Measurements from ENCODE around the gene OBP2B.

The OBP2B gene

DNA sequence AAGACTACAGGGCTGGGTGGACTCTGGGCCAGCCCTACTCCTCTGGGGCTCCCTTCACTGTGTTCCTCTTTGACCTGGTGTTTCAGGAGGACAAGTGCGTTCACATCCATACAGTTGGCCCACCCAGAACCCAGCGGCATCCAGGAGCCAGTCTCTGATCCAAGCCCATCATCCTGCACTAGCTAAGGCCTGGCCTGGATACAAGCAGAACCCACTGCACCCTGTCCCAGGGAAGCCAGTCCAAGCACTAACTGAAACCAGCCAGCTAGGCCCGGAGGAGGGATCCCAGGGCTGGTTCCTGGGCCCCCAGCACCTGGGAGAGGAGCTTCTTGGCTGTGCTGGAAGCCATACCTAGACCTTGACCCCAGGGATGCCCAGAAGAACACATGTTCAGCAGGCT, 41.3 kb downstream of the OBP2B start:
- TF ChIP-seq YY1 (IDR thresholded peaks at IDR 0.05; ENCODE audit: insufficient read depth, insufficient read length) (no peak), ZNF274 (IDR thresholded peaks at IDR 0.05; ENCODE audit: low read depth, low read length) (no peak), SUZ12 (IDR thresholded peaks at IDR 0.05; ENCODE audit: extremely low read depth, insufficient read depth, insufficient read length) (no peak)
- H3K27me3 ChIP-seq (ENCODE audit: insufficient read depth, insufficient read length): peaks cover 4% of the 10 kb centered on the region
- no peak overlapping the region for H3K9ac ChIP-seq (ENCODE audit: insufficient read length, low read depth)
- no peak overlapping the region for H3K4me3 ChIP-seq (ENCODE audit: insufficient read length, low read depth)
- H3K4me1 ChIP-seq (ENCODE audit: insufficient read depth, insufficient read length): peaks cover 12% of the 10 kb centered on the region
- no peak for DNase-seq (ENCODE audit: low read depth, low spot score)
- H3K36me3 ChIP-seq (ENCODE audit: insufficient read depth, insufficient read length, low read length): no peaks in the 10 kb centered on the region
- H3K9me3 ChIP-seq (ENCODE audit: insufficient read depth, low read length): no peaks in the 10 kb centered on the region

DNA sequence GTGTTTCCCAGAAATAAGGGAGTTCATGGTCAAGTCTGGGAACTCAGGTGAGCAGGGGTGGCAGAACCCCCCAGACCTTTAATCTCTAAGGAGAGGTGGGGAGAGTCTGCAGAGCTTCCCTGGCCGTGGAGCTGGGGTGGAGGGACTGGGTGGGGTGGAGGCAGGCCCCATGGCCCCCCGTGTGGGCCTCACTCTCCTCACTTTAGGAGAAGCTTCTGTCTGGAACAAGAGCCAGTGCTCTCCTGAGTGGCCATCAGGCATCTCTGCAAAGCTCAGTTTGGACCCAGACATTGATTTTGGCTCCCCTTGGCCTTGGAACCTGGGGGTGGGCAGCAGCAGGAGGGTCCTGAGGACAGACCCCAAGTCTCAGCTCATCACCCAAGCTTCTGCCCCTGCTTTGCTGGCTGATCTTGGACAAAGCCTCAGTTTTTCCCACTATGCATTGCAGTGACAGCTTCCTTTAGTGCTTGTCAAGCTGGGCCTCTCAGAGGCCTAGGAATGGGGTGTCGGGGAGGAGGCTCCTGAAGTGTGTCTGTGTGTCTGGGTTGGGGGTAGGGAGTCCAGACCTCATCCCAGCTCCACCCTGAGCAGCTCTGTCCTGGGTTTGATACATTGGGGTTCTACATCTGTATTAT, 41.8 kb downstream of the OBP2B start:
- no peak for DNase-seq (ENCODE audit: low read depth, low spot score)
- Histone ChIP-seq H3K4me1 (ENCODE audit: insufficient read depth, insufficient read length) (peaks cover 14% of the 10 kb centered on the region), H3K9ac (ENCODE audit: insufficient read length, low read depth) (no peak overlapping the region), H3K4me3 (ENCODE audit: insufficient read length, low read depth) (no peak overlapping the region), H3K36me3 (ENCODE audit: insufficient read depth, insufficient read length, low read length) (no peaks in the 10 kb centered on the region), H3K9me3 (ENCODE audit: insufficient read depth, low read length) (no peaks in the 10 kb centered on the region), H3K27me3 (ENCODE audit: insufficient read depth, insufficient read length) (peaks cover 5% of the 10 kb centered on the region)
- TF ChIP-seq YY1 (IDR thresholded peaks at IDR 0.05; ENCODE audit: insufficient read depth, insufficient read length): no peak
- no peak for TF ChIP-seq SUZ12 (IDR thresholded peaks at IDR 0.05; ENCODE audit: extremely low read depth, insufficient read depth, insufficient read length)
- no peak for TF ChIP-seq ZNF274 (IDR thresholded peaks at IDR 0.05; ENCODE audit: low read depth, low read length)

DNA sequence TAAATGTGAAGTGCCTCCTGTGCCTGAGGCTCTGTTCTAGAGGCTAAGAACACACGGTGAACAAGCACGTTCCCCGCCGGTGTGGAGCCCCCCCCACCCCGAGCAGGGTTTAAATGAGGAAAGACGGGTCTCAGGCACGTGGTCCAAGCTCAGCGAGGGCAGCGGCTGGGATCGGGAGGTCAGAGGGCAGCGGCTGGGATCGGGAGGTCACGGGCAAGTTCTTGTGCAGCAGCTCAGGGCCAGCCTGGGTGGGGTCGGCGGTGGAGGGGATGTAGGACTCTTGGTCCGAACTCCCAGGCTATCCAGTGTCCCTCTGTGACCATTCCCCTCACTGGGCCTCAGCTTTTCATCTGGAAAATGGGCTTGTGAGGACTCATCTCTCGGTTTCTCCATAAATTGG, 42.7 kb downstream of the OBP2B start:
- no peaks in the 10 kb centered on the region for H3K9me3 ChIP-seq (ENCODE audit: insufficient read depth, low read length)
- H3K4me1 ChIP-seq (ENCODE audit: insufficient read depth, insufficient read length): peaks cover 17% of the 10 kb centered on the region
- no peak for DNase-seq (ENCODE audit: low read depth, low spot score)
- no peak overlapping the region for H3K4me3 ChIP-seq (ENCODE audit: insufficient read length, low read depth)
- no peak overlapping the region for H3K9ac ChIP-seq (ENCODE audit: insufficient read length, low read depth)
- TF ChIP-seq SUZ12 (IDR thresholded peaks at IDR 0.05; ENCODE audit: extremely low read depth, insufficient read depth, insufficient read length): no peak
- TF ChIP-seq YY1 (IDR thresholded peaks at IDR 0.05; ENCODE audit: insufficient read depth, insufficient read length): no peak
- TF ChIP-seq ZNF274 (IDR thresholded peaks at IDR 0.05; ENCODE audit: low read depth, low read length): no peak
- H3K36me3 ChIP-seq (ENCODE audit: insufficient read depth, insufficient read length, low read length): peaks cover 5% of the 10 kb centered on the region
- H3K27me3 ChIP-seq (ENCODE audit: insufficient read depth, insufficient read length): peaks cover 5% of the 10 kb centered on the region

DNA sequence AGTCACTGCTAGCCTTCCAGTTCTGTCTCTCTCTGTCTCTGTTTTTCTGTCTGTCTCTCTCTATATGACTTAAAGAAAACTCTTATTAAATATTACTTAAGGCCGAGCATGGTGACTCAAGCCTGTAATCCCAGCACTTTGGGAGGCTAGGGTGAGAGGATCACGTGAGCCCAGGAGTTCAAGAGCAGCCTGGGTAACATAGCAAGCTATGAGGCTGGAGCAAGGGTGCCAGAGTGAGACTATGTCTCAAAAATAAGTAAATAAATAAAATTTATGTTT, 43.7 kb downstream of the OBP2B start:
- Histone ChIP-seq H3K9me3 (ENCODE audit: insufficient read depth, low read length) (no peaks in the 10 kb centered on the region), H3K9ac (ENCODE audit: insufficient read length, low read depth) (no peak overlapping the region), H3K36me3 (ENCODE audit: insufficient read depth, insufficient read length, low read length) (peaks cover 8% of the 10 kb centered on the region), H3K27me3 (ENCODE audit: insufficient read depth, insufficient read length) (peaks cover 5% of the 10 kb centered on the region), H3K4me1 (ENCODE audit: insufficient read depth, insufficient read length) (peaks cover 17% of the 10 kb centered on the region), H3K4me3 (ENCODE audit: insufficient read length, low read depth) (no peak overlapping the region)
- no peak for DNase-seq (ENCODE audit: low read depth, low spot score)
- no peak for TF ChIP-seq SUZ12 (IDR thresholded peaks at IDR 0.05; ENCODE audit: extremely low read depth, insufficient read depth, insufficient read length)
- TF ChIP-seq YY1 (IDR thresholded peaks at IDR 0.05; ENCODE audit: insufficient read depth, insufficient read length): no peak
- no peak for TF ChIP-seq ZNF274 (IDR thresholded peaks at IDR 0.05; ENCODE audit: low read depth, low read length)

DNA sequence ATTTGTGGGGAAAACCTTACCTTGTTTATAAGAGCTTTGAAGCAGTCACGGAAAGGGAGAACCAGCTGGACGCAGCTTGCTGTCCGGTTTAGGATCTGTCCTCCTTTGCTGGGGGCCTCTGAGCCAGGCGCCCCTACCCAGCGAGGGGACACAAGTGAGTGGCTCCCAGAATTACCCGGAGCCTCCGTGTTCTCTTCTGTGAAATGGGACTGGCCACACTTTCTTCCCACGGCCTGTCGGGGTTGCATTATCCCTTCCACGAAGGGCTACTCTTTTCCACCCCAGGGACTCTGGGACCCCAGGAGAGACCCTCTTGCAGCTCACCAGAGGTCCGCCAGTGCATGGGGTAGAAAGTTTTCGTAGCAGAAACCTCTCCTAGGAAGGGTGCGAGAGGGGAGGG, 44.9 kb downstream of the OBP2B start:
- H3K4me3 ChIP-seq (ENCODE audit: insufficient read length, low read depth): peak overlapping the region; percentile 70
- DNase-seq (ENCODE audit: low read depth, low spot score): no peak
- peaks cover 5% of the 10 kb centered on the region for H3K27me3 ChIP-seq (ENCODE audit: insufficient read depth, insufficient read length)
- TF ChIP-seq ZNF274 (IDR thresholded peaks at IDR 0.05; ENCODE audit: low read depth, low read length): no peak
- H3K9me3 ChIP-seq (ENCODE audit: insufficient read depth, low read length): no peaks in the 10 kb centered on the region
- peaks cover 17% of the 10 kb centered on the region for H3K4me1 ChIP-seq (ENCODE audit: insufficient read depth, insufficient read length)
- H3K9ac ChIP-seq (ENCODE audit: insufficient read length, low read depth): peak overlapping the region; percentile 52
- H3K36me3 ChIP-seq (ENCODE audit: insufficient read depth, insufficient read length, low read length): peaks cover 19% of the 10 kb centered on the region

DNA sequence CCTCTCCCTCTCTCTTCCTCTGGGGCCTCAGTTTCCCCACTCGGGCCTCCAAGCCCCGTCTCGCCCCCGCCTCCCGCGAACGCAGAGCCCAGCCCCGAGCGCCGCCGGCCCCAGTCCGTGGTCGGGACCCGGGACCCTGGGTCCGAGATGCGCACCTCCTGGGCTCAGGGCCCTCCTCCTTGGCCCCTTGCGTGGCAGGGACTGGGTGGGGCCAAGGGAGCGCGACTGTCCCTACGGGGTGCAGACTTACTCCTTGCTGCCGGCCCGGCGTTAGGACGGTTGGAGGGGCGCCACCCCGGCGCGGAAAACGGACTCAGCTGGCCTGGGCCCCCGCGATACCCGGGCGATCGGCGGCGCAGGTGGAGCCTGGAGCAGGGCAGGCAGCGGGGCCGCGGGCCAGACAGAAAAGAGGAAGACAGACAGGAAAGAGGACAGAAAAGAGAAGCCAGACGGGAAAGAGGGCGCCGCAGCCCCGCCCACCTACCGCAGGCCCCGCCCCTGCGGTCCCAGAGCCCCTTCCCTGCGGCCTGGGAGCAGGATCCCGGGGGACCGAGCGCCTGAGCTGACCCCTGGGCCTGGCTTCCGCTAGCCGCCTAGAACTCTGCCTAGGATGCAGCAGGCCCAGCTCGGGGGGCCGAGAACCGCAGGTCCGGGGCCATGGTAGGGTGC, 45.4 kb downstream of the OBP2B start, which contains the start of gene GBGT1:
TSS of gene GBGT1 (minus strand) at position 411 of the 669 bp plus-strand sequence. CDS start 1,502 bp downstream, outside the sequence.
- Histone ChIP-seq H3K27me3 (ENCODE audit: insufficient read depth, insufficient read length) (peaks cover 5% of the 10 kb centered on the region), H3K4me3 (ENCODE audit: insufficient read length, low read depth) (peak within 1 kb of the TSS; percentile 70), H3K9ac (ENCODE audit: insufficient read length, low read depth) (peak within 1 kb of the TSS; percentile 52), H3K4me1 (ENCODE audit: insufficient read depth, insufficient read length) (peaks cover 17% of the 10 kb centered on the region), H3K9me3 (ENCODE audit: insufficient read depth, low read length) (no peaks in the 10 kb centered on the region), H3K36me3 (ENCODE audit: insufficient read depth, insufficient read length, low read length) (peaks cover 25% of the 10 kb centered on the region)
- TF ChIP-seq SUZ12 (IDR thresholded peaks at IDR 0.05; ENCODE audit: extremely low read depth, insufficient read depth, insufficient read length) (no peak), ZNF274 (IDR thresholded peaks at IDR 0.05; ENCODE audit: low read depth, low read length) (no peak), YY1 (IDR thresholded peaks at IDR 0.05; ENCODE audit: insufficient read depth, insufficient read length) (no peak)
- DNase-seq (ENCODE audit: low read depth, low spot score): no peak

DNA sequence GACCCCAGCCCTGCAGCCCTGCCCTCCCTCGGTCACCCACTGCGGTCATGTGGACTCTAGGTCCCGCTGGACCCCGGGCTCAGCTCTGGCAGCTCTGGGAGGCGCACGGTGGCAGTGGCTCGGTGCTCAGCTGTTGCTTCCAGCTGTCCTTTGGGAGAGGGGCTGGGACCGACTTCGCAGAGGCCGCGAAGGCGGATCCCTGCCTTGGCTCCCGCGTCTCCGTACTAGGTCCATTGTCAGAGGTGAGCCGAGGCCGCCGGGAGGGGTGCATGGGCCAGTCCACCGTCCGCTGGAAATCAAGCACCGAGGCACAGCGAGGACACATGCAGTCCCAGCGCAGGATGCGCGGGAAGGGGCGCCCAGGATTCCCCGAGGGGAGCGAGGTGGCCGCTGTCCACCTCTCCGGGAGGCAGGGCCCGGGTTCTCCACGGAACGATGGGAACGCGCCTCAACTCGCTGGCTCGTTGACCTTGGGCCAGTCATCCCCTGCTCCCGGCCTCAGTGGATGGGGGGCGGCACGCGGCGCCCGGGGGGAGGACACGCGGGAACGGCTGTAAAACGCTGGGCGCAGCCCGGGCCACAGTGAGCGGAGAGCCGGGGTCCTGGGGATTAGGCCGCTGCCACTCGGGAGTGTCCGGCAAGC, 46.1 kb downstream of the OBP2B start:
- peak overlapping the region; percentile 52 for H3K9ac ChIP-seq (ENCODE audit: insufficient read length, low read depth)
- H3K27me3 ChIP-seq (ENCODE audit: insufficient read depth, insufficient read length): peaks cover 5% of the 10 kb centered on the region
- H3K4me3 ChIP-seq (ENCODE audit: insufficient read length, low read depth): peak overlapping the region; percentile 70
- H3K9me3 ChIP-seq (ENCODE audit: insufficient read depth, low read length): no peaks in the 10 kb centered on the region
- no peak for DNase-seq (ENCODE audit: low read depth, low spot score)
- TF ChIP-seq ZNF274 (IDR thresholded peaks at IDR 0.05; ENCODE audit: low read depth, low read length) (no peak), SUZ12 (IDR thresholded peaks at IDR 0.05; ENCODE audit: extremely low read depth, insufficient read depth, insufficient read length) (no peak), YY1 (IDR thresholded peaks at IDR 0.05; ENCODE audit: insufficient read depth, insufficient read length) (no peak)
- peaks cover 17% of the 10 kb centered on the region for H3K4me1 ChIP-seq (ENCODE audit: insufficient read depth, insufficient read length)
- peaks cover 31% of the 10 kb centered on the region for H3K36me3 ChIP-seq (ENCODE audit: insufficient read depth, insufficient read length, low read length)
